ENCODE measurements around the gene RAB11FIP2. TPM values are rescaled to one million over a fixed set of nuclear protein-coding genes. Genes with fewer than 3 reads are reported as not detected.

Gene RAB11FIP2
- total and polyA plus RNA-seq, 2 of the 8 experiments (the other 6 are each of a cell fraction or from before 2014, with no cell fraction given): 3.1 to 12.7 TPM

- TF ChIP-seq BRCA1 (IDR thresholded peaks at IDR 0.05; ENCODE audit: low read depth, low read length): no peak
Observed at GRCh38 chr10:118047880-118048279, 1.1 kb upstream of the RAB11FIP2 start (continued).
